Keratinocyte (primary cell): ENCODE data around the gene ADARB2. TPM values are rescaled to one million over a fixed set of nuclear protein-coding genes. Genes with fewer than 3 reads are reported as not detected.

Experiments
- DNase-seq: peaks from one replicate; pipeline ENCODE4 v3.0.0-alpha.2; 2011; ENCODE audit warnings: low read depth, missing footprints, low spot score
- FAIRE-seq: peaks from 2 replicates; lab custom pipeline; 2011; peaks lifted over from hg19 to GRCh38; lab: Jason Lieb, UNC
- H2AFZ ChIP-seq: 2 replicates; pipeline ENCODE4 v1.6.0; 2012; ENCODE audit warnings: low read length, control low read depth, inconsistent platforms; ENCODE audit not compliant: control insufficient read depth
- H3K27ac ChIP-seq: 2 replicates; pipeline ENCODE4 v1.5.1; 2011; ENCODE audit warnings: low read length; ENCODE audit not compliant: control insufficient read depth, insufficient read depth
- H3K27me3 ChIP-seq: 3 replicates; pipeline ENCODE4 v1.6.0; 2011; ENCODE audit warnings: low read length; ENCODE audit not compliant: control insufficient read depth, insufficient read depth; ENCODE audit errors: extremely low read depth
- H3K36me3 ChIP-seq, 2 experiments: 2 replicates in 1 of 2; 3 replicates in 1 of 2; pipeline ENCODE4 v1.5.1; 2011; ENCODE audit warnings: low read length in 2 of 2, mild to moderate bottlenecking in 1 of 2; ENCODE audit not compliant: control insufficient read depth in 2 of 2, insufficient read depth in 2 of 2; ENCODE audit errors: extremely low read depth in 1 of 2
- H3K4me1 ChIP-seq: 3 replicates; pipeline ENCODE4 v1.5.1; 2011; ENCODE audit warnings: low read length; ENCODE audit not compliant: control insufficient read depth, insufficient read depth; ENCODE audit errors: extremely low read depth
- H3K4me2 ChIP-seq: 3 replicates; pipeline ENCODE4 v1.6.0; 2011; ENCODE audit warnings: low read depth, low read length; ENCODE audit not compliant: control insufficient read depth, insufficient read depth; ENCODE audit errors: extremely low read depth
- H3K4me3 ChIP-seq, 3 experiments: fragments of 200-600 bp in 1 of 3; sonication (generic) in 1 of 3; 2 replicates in 2 of 3; 3 replicates in 1 of 3; pipeline ENCODE4 v1.5.1; 2011 to 2016; ENCODE audit warnings: low read length in 3 of 3, mild to moderate bottlenecking in 3 of 3, control low read depth in 2 of 3, inconsistent platforms in 1 of 3, low read depth in 1 of 3, mixed read lengths in 1 of 3, mixed run types in 1 of 3, moderate library complexity in 1 of 3; ENCODE audit not compliant: control insufficient read depth in 2 of 3, insufficient read depth in 2 of 3; ENCODE audit errors: extremely low read depth in 1 of 3
- H3K79me2 ChIP-seq: 2 replicates; pipeline ENCODE4 v1.6.0; 2012; ENCODE audit warnings: low read length; ENCODE audit not compliant: control insufficient read depth, insufficient read depth
- H3K9ac ChIP-seq: 3 replicates; pipeline ENCODE4 v1.6.0; 2011; ENCODE audit warnings: low read length; ENCODE audit not compliant: control insufficient read depth, insufficient read depth; ENCODE audit errors: extremely low read depth
- H3K9me1 ChIP-seq: 3 replicates; pipeline ENCODE4 v1.6.0; 2011; ENCODE audit warnings: low read length; ENCODE audit not compliant: control insufficient read depth, insufficient read depth; ENCODE audit errors: extremely low read depth
- H3K9me3 ChIP-seq: 2 replicates; pipeline ENCODE4 v1.5.1; 2012; ENCODE audit warnings: low read depth, low read length; ENCODE audit not compliant: control insufficient read depth
- H4K20me1 ChIP-seq: 3 replicates; pipeline ENCODE4 v1.6.0; 2011; ENCODE audit warnings: low read length; ENCODE audit not compliant: control insufficient read depth, insufficient read depth; ENCODE audit errors: extremely low read depth
- EZH2 ChIP-seq: IDR thresholded peaks from one replicate; pipeline ENCODE4 v1.6.1; 2012; ENCODE audit warnings: inconsistent platforms, mild to moderate bottlenecking, low read length, moderate library complexity
- dilution Hi-C: fragments of 300-500 bp; cut with MboI; formaldehyde crosslinking; loops from one replicate; pipeline ENCODE4 v1.7.0; 2020; ENCODE audit warnings: low sequenced_read_pairs; ENCODE audit not compliant: extremely low pct_ligation_motif_present
- polyA plus RNA-seq, 5 experiments: library from polyadenylated mRNA; depleted of rRNA in 3 of 5; stranded (reverse) in 3 of 5; stranded (forward) in 1 of 5; unstranded in 1 of 5; fragments of >200 nt; gene quantifications; 1 replicate in 1 of 5; 2 replicates in 3 of 5; 3 replicates in 1 of 5; pipeline versions ENCODE4 v1.2.1 to v1.2.3, GENCODE V29; 2011 to 2012; ENCODE audit warnings: missing spikeins in 2 of 5, low read depth in 1 of 5, low replicate concordance in 1 of 5
- TF ChIP-seq, protein P1 (sequence below), 3 experiments: IDR thresholded peaks in 1 of 3; conservative IDR thresholded peaks in 1 of 3; optimal IDR thresholded peaks in 1 of 3; 2 replicates in 2 of 3; 3 replicates in 1 of 3; pipeline versions ENCODE3 to v1.5.1; 2011; ENCODE audit warnings: low read length in 3 of 3, mild to moderate bottlenecking in 3 of 3, moderate library complexity in 2 of 3, control low read depth in 1 of 3, inconsistent platforms in 1 of 3; ENCODE audit not compliant: insufficient read depth in 2 of 3; ENCODE audit errors: extremely low read depth in 1 of 3

The ADARB2 gene
- polyA plus RNA-seq, 1 donor (not counting 4 experiments of a cell fraction or from before 2014, with no cell fraction given) = not detected

DNA sequence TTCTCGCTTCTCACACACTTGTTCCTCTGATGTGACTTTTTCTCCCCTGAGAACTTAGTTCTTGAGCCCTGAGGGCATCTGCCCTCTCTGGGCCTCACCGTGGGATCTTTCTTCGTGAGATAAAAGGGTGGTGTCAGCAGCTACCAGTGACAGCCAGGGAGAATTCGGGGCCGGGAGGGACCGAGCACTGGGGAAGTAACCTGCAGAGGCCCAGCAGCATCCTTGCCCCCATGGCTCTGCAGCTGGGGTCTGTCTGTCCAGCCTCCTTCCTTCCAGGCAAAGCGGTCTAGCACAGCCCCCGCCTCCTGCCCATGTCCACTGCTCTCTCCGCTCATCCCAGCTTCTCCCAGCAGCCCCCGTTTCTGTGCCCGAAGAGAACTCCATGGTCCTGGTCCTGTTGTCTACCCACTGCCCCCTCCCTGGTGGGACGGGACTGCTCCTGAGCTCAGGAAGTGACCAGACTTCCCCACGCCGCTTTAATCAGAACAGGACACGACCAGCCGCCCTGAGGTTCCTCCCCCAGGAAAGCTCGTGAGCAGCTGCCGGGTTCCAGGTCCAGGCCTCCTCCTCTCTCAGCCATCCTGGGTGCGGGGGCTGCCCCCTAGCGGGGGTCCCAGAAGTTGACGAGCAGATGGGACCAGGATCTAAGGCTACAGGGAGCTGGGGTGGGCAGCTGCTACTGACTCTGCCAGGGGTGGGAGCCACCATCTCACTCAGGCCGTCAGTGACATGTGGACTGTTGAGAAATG lies 493.7 kb downstream of the ADARB2 start:
- H3K36me3 ChIP-seq = no peaks in the 10 kb centered on the region
- no peaks in the 10 kb centered on the region for H3K27me3 ChIP-seq
- no peaks in the 10 kb centered on the region for H4K20me1 ChIP-seq
- H3K9ac ChIP-seq = no peak overlapping the region
- H3K79me2 ChIP-seq = no peaks in the 10 kb centered on the region
- no peaks in the 10 kb centered on the region for H3K9me1 ChIP-seq
- no peak overlapping the region for H2AFZ ChIP-seq
- no peak for TF ChIP-seq EZH2
- TF ChIP-seq, protein P1, sequence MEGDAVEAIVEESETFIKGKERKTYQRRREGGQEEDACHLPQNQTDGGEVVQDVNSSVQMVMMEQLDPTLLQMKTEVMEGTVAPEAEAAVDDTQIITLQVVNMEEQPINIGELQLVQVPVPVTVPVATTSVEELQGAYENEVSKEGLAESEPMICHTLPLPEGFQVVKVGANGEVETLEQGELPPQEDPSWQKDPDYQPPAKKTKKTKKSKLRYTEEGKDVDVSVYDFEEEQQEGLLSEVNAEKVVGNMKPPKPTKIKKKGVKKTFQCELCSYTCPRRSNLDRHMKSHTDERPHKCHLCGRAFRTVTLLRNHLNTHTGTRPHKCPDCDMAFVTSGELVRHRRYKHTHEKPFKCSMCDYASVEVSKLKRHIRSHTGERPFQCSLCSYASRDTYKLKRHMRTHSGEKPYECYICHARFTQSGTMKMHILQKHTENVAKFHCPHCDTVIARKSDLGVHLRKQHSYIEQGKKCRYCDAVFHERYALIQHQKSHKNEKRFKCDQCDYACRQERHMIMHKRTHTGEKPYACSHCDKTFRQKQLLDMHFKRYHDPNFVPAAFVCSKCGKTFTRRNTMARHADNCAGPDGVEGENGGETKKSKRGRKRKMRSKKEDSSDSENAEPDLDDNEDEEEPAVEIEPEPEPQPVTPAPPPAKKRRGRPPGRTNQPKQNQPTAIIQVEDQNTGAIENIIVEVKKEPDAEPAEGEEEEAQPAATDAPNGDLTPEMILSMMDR (optimal IDR thresholded peaks at IDR 0.05 in 1 of 3, IDR thresholded peaks at IDR 0.05 in 1 of 3, conservative IDR thresholded peaks at IDR 0.05 in 1 of 3; ENCODE audit: extremely low read depth in 1 of 3, insufficient read depth in 2 of 3, low read length in 3 of 3) = no peak
- H3K9me3 ChIP-seq = peaks cover 2% of the 10 kb centered on the region
- DNase-seq (no peak), FAIRE-seq (no peak)
- no peak overlapping the region for H3K27ac ChIP-seq
- no peak overlapping the region for H3K4me3 ChIP-seq
- dilution Hi-C loops = no loop called here
- no peaks in the 10 kb centered on the region for H3K4me1 ChIP-seq
- no peak overlapping the region for H3K4me2 ChIP-seq

DNA sequence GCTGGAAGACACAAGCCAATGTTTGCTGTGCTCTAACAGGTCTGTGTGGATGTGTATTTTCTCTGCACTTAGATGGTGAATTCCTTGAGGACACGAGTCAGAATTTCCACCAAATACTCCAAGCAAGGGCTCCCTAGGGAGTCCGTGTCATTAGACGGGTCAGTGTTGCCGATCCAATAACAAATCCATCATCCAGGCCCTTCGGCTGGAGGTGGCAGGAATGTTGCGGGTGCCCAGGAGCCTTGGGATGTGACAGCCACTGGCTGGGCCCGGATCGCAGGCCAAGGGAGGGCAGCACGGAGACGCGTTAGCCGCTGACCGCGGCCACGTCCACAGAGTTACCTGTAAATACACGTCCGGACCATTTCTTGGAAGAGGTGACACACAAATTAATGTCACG lies 494.4 kb downstream of the ADARB2 start:
- Histone ChIP-seq H3K36me3 (no peaks in the 10 kb centered on the region), H3K4me3 (no peak overlapping the region), H3K9me3 (peaks cover 2% of the 10 kb centered on the region), H3K9me1 (no peaks in the 10 kb centered on the region), H3K9ac (no peak overlapping the region), H3K4me1 (no peaks in the 10 kb centered on the region), H3K27me3 (no peaks in the 10 kb centered on the region), H2AFZ (no peak overlapping the region), H3K79me2 (no peaks in the 10 kb centered on the region), H4K20me1 (no peaks in the 10 kb centered on the region), H3K4me2 (no peak overlapping the region), H3K27ac (no peak overlapping the region)
- TF ChIP-seq EZH2 = no peak
- TF ChIP-seq, protein P1 (optimal IDR thresholded peaks at IDR 0.05 in 1 of 3, IDR thresholded peaks at IDR 0.05 in 1 of 3, conservative IDR thresholded peaks at IDR 0.05 in 1 of 3; ENCODE audit: extremely low read depth in 1 of 3, insufficient read depth in 2 of 3, low read length in 3 of 3) = no peak
- FAIRE-seq (no peak), DNase-seq (no peak)
- dilution Hi-C loops = no loop called here
